ENCODE data around the gene AK2. TPM values are rescaled to one million over a fixed set of nuclear protein-coding genes. Genes with fewer than 3 reads are reported as not detected.

AK2 gene
- total RNA-seq, 8 experiments from 2014 or later, result 105 to 219 (median 163) TPM

Other genes with a start within 250 kb of the AK2 start
- 100 to 1,000 TPM; 108 to 311 (median 190) TPM for gene YARS1, start 219.5 kb downstream of the AK2 start, total RNA-seq
- gene S100PBP, start 219.2 kb downstream of the AK2 start, total RNA-seq, result 10 to 100 TPM; 20.3 to 57.0 (median 32.9) TPM
- gene FNDC5, start 166.0 kb downstream of the AK2 start, total RNA-seq, result 100 to 1,000 TPM in 1 of 8 experiments, 10 to 100 TPM in 4, 1 to 10 TPM in 3; 1.0 to 297 (median 49.6) TPM
- 10 to 100 TPM in 4 of 8 experiments, 1 to 10 TPM in 2, under 1 TPM in 2; 0.54 to 22.3 (median 9.0) TPM for gene HPCA, start 150.4 kb downstream of the AK2 start, total RNA-seq
- gene TMEM54, start 135.5 kb downstream of the AK2 start, total RNA-seq, result 10 to 100 TPM in 3 of 8 experiments, 1 to 10 TPM in 5; 2.2 to 42.1 (median 8.2) TPM
- gene RNF19B, start 72.1 kb downstream of the AK2 start, total RNA-seq, result 10 to 100 TPM in 6 of 8 experiments, 1 to 10 TPM in 2; 6.4 to 26.1 (median 22.3) TPM
- 10 to 100 TPM in 5 of 8 experiments, 1 to 10 TPM in 3; 4.7 to 15.5 (median 11.6) TPM for gene AZIN2, start 44.3 kb upstream of the AK2 start, total RNA-seq
- 10 to 100 TPM in 3 of 8 experiments, 1 to 10 TPM in 5; 2.5 to 12.6 (median 7.7) TPM for gene TRIM62, start 145.2 kb upstream of the AK2 start, total RNA-seq
- 10 to 100 TPM in 6 of 8 experiments, 1 to 10 TPM in 2; 4.4 to 31.7 (median 25.3) TPM for gene ZNF362, start 219.6 kb upstream of the AK2 start, total RNA-seq

Measured in motor neuron (in vitro differentiated cells).